ENCODE measurements around the gene C16orf89. TPM values are rescaled to one million over a fixed set of nuclear protein-coding genes. Genes with fewer than 3 reads are reported as not detected.

Gene C16orf89
- total RNA-seq, 2 experiments from 2014 or later: not detected

- Histone ChIP-seq H3K4me3 (ENCODE audit: low read length) (no peak overlapping the region), H3K9me3 (ENCODE audit: control insufficient read depth in 1 of 2, insufficient read depth in 1 of 2, low read length in 2 of 2) (no peaks in the 10 kb centered on the region), H3K27ac (ENCODE audit: low read depth in 1 of 2, low read length in 2 of 2) (no peak overlapping the region), H3K27me3 (ENCODE audit: control insufficient read depth in 1 of 2, insufficient read depth in 2 of 2, low read length in 2 of 2) (no peaks in the 10 kb centered on the region), H3K36me3 (ENCODE audit: insufficient read depth, low read length) (peaks cover 32% of the 10 kb centered on the region), H3K4me1 (ENCODE audit: insufficient read depth, low read length) (peaks cover 24% of the 10 kb centered on the region)
- Mint-ChIP-seq H3K4me1 (ENCODE audit: low read depth) (peaks cover 35% of the 10 kb centered on the region), H3K27me3 (no peaks in the 10 kb centered on the region), H3K27ac (peak overlapping the region; percentile 96), H3K9me3 (no peaks in the 10 kb centered on the region), H3K36me3 (ENCODE audit: low read depth) (peaks cover 45% of the 10 kb centered on the region), H3K4me3 (peak overlapping the region; percentile 97)
- ATAC-seq (ENCODE audit: poor library complexity): no peak
- intact Hi-C loops (cut with DNase I, micrococcal nuclease): loop anchor here in 1 of 2 experiments (2.0 to 10.0 kb wide), 4 partner anchors 20 to 338 kb away; partner anchors contain the start of genes ANKS3, DNAAF8, GLYR1 and SEC14L5
- POLR2A ChIA-PET: no interaction called here
- TF ChIP-seq CTCF (IDR thresholded peaks at IDR 0.05): no peak
- CTCF ChIA-PET: interaction anchor here (1.4 kb wide), 1 partner anchor 12 kb away, joined by 5 read pairs; no protein-coding TSS in a partner anchor
- no peak for DNase-seq
Measured at GRCh38 chr16:5073279-5073629, 7.5 kb upstream of the C16orf89 start.

GRCh38 chr16:5072334-5073278 is 6.8 kb upstream of the C16orf89 start:
- ChIA-PET CTCF (interaction anchor here (1.2 to 2.7 kb wide), 3 partner anchors 12 to 20 kb away, joined by 3 to 10 read pairs (median 5); no protein-coding TSS in a partner anchor), POLR2A (interaction anchor here (1.3 to 2.2 kb wide), 2 partner anchors 26 to 39 kb away, joined by 5 to 25 read pairs; partner anchors contain the start of gene NAGPA)
- peak overlapping the region; percentile 78 for H3K4me3 ChIP-seq (ENCODE audit: low read length)
- Mint-ChIP-seq H3K36me3 (ENCODE audit: low read depth) (peaks cover 38% of the 10 kb centered on the region), H3K27ac (peak overlapping the region; percentile 96), H3K4me1 (ENCODE audit: low read depth) (peaks cover 35% of the 10 kb centered on the region), H3K4me3 (peak overlapping the region; percentile 97), H3K9me3 (no peaks in the 10 kb centered on the region), H3K27me3 (no peaks in the 10 kb centered on the region)
- TF ChIP-seq CTCF (IDR thresholded peaks at IDR 0.05): no peak
- peak overlapping the region; percentile 83 to 91 for H3K27ac ChIP-seq (ENCODE audit: low read depth in 1 of 2, low read length in 2 of 2)
- DNase-seq: no peak
- intact Hi-C loops (cut with DNase I, micrococcal nuclease): loop anchor here in 1 of 2 experiments (2.0 to 10.0 kb wide), 4 partner anchors 20 to 338 kb away; partner anchors contain the start of genes ANKS3, DNAAF8, GLYR1 and SEC14L5
- peaks cover 24% of the 10 kb centered on the region for H3K4me1 ChIP-seq (ENCODE audit: insufficient read depth, low read length)
- H3K27me3 ChIP-seq (ENCODE audit: control insufficient read depth in 1 of 2, insufficient read depth in 2 of 2, low read length in 2 of 2): no peaks in the 10 kb centered on the region
- H3K36me3 ChIP-seq (ENCODE audit: insufficient read depth, low read length): peaks cover 31% of the 10 kb centered on the region
- H3K9me3 ChIP-seq (ENCODE audit: control insufficient read depth in 1 of 2, insufficient read depth in 1 of 2, low read length in 2 of 2): no peaks in the 10 kb centered on the region
- no peak for ATAC-seq (ENCODE audit: poor library complexity)

GRCh38 chr16:5071681-5072333 is 6.1 kb upstream of the C16orf89 start, which contains the start of gene ALG1:
ALG1 (plus strand) TSS chr16:5071843; CDS start chr16:5071850, 7 bp downstream.
- no peak for TF ChIP-seq CTCF (IDR thresholded peaks at IDR 0.05)
- peaks cover 24% of the 10 kb centered on the region for H3K4me1 ChIP-seq (ENCODE audit: insufficient read depth, low read length)
- H3K9me3 ChIP-seq (ENCODE audit: control insufficient read depth in 1 of 2, insufficient read depth in 1 of 2, low read length in 2 of 2): no peaks in the 10 kb centered on the region
- H3K4me3 ChIP-seq (ENCODE audit: low read length): peak within 1 kb of the TSS; percentile 78
- DNase-seq: peak; percentile 83 to 95 (median 87)
- H3K4me3 Mint-ChIP-seq: peak within 1 kb of the TSS; percentile 97
- intact Hi-C loops (cut with DNase I, micrococcal nuclease): loop anchor here in 1 of 2 experiments (1.0 to 10.0 kb wide), 5 partner anchors 21 to 337 kb away; partner anchors contain the start of genes ANKS3, DNAAF8, GLYR1 and NAGPA
- H3K36me3 Mint-ChIP-seq (ENCODE audit: low read depth): peaks cover 32% of the 10 kb centered on the region
- no peaks in the 10 kb centered on the region for H3K27me3 ChIP-seq (ENCODE audit: control insufficient read depth in 1 of 2, insufficient read depth in 2 of 2, low read length in 2 of 2)
- H3K9me3 Mint-ChIP-seq: no peaks in the 10 kb centered on the region
- CTCF ChIA-PET: interaction anchor here (1.2 to 2.7 kb wide), 3 partner anchors 13 to 21 kb away, joined by 3 to 10 read pairs (median 5); no protein-coding TSS in a partner anchor
- peak within 1 kb of the TSS; percentile 96 for H3K27ac Mint-ChIP-seq
- ATAC-seq (ENCODE audit: poor library complexity): peak; percentile 91
- H3K4me1 Mint-ChIP-seq (ENCODE audit: low read depth): peaks cover 35% of the 10 kb centered on the region
- POLR2A ChIA-PET: interaction anchor here (1.3 to 2.2 kb wide), 2 partner anchors 26 to 38 kb away, joined by 5 to 25 read pairs; partner anchors contain the start of gene NAGPA
- no peaks in the 10 kb centered on the region for H3K27me3 Mint-ChIP-seq
- peak within 1 kb of the TSS; percentile 83 to 91 for H3K27ac ChIP-seq (ENCODE audit: low read depth in 1 of 2, low read length in 2 of 2)
- peaks cover 25% of the 10 kb centered on the region for H3K36me3 ChIP-seq (ENCODE audit: insufficient read depth, low read length)
